Measurements from ENCODE around the gene TLE2.
A peak's percentile ranks its signal among the peaks of the same experiment; 100 is the strongest.

The TLE2 gene

DNA sequence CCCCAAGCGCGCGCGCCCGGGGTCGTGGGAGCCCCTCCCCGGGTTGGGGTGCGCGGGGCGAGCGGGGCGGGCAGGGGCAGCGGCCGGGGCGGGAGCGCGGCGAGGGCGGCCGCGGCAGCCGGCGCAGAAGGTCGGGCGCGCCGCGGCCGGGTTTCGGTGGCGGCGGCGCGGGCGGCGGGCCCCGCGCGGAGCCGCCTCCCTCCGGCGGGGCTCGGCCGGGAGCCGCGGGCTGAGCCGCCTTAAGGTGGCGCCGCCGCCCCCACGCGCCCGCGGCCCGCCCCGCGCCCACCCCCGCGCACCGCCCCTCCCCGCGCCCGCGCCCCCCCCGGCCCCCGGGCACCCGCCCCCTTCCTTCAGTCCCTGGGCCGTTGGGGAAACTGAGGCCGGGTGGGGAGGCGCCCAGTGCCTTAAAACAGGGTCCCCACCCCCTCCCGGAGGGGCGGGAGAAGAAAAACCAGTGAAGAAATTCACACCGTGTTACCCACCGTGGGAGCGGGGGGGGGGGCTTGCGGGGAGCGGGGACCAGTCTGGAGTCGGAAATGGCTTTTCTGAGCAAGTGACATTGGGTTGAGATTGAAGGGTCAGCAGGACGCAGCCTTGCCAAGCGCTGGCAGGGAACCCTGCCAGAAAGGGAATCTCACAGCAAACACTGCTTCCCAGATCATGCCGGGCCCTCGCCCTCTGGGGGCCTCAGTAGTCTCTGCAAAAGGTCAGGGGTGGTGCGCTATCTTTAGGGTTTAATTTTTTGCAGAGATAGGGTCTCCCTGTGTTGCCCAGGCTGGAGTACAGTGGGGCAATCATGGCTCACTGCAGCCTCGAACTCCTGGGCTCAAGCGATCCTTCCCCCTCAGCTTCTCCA is at the start of gene TLE2:
TLE2 (minus strand) TSS at position 216 of the 859 bp plus-strand sequence. CDS start 376 bp downstream, outside the sequence.
- H3K36me3 Mint-ChIP-seq = no peaks in the 10 kb centered on the region
- H3K9me3 Mint-ChIP-seq = no peaks in the 10 kb centered on the region
- H3K4me1 Mint-ChIP-seq = peaks cover 20% of the 10 kb centered on the region
- no peak within 1 kb of the TSS for H3K27ac Mint-ChIP-seq
- ATAC-seq (ENCODE audit: low read depth) = peak; percentile 42
- H3K27me3 Mint-ChIP-seq = peaks cover 27% of the 10 kb centered on the region
- H3K4me3 Mint-ChIP-seq = peak within 1 kb of the TSS; percentile 68
- no peak for DNase-seq (ENCODE audit: low spot score in 2 of 2)

DNA sequence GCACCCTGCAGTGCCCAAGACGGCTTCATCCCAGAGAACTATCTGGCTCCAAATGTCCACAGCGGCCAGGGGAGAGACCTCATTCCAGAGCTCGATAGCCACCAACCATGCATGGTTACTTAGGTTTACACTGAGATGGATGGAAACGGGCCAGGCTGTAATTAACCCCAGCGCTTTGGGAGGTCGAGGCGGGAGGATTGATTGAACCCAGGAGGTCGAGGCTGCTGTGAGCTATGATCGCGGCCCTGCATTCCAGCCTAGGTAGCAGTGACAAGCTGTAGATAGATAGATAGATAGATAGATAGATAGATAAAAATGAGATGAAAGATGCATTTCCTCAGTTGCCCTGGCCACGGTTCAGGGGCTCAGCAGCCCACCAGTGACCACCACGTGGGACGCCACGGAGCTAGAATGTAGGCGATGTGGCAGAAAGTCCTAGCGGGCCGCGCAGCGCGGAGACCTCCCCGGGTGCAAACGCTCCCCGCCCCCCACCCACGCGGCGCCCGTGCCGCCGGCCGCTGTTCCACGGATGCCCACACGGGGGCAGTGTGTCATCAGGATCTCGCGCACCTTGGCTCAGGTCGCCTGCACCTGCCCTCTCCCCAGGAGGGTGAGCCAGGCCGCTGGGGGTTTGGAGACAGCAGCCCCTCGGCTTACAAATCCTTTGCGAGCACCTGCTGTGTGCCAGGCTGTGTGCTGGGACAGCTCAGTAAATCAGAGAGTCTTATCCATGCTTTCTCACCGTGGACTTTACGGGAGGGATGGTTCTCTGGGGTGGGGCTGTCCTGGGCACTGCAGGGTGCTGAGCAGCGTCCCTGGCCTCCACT is 46.7 kb upstream of the TLE2 start:
- Mint-ChIP-seq H3K27me3 (no peaks in the 10 kb centered on the region), H3K4me3 (no peak overlapping the region), H3K36me3 (no peaks in the 10 kb centered on the region), H3K4me1 (peaks cover 2% of the 10 kb centered on the region), H3K9me3 (no peaks in the 10 kb centered on the region), H3K27ac (no peak overlapping the region)
- peak; percentile 92 for ATAC-seq (ENCODE audit: low read depth)
- peak; percentile 83 to 90 for DNase-seq (ENCODE audit: low spot score in 2 of 2)

DNA sequence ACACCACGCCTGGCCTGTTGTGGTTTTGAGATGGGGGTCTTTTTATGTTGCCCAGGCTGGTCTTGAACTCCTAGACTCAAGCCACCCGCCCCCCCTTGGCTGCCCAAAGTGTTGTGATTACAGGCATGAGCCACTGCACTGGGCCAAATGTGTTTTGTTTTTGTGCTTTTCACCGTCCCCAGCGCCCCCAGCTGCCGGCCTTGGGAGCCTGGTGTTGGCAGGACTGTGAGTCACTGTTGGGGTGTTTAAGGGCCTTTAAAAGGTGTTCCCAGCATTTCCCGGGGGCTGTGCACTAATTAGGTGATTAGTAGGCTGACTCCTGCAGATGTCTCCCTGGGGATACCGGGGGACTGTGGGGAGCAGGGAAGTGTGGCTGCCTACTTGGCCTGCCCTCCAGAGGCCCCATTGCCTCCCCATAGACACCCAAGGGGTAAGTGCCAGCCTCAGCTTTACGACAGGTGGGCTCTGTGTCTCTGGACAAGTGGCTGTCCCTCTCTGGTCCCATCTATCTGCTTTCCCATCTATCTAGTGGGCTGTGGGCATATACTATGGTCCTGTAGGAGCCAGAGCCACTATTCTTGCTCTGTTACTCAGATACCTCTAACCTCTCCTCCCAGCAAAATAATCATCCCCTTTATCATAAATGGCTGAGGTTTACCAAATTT is 45.0 kb upstream of the TLE2 start:
- DNase-seq (ENCODE audit: low spot score in 2 of 2) (no peak), ATAC-seq (ENCODE audit: low read depth) (no peak)
- H3K9me3 Mint-ChIP-seq = no peaks in the 10 kb centered on the region
- no peak overlapping the region for H3K27ac Mint-ChIP-seq
- peaks cover 2% of the 10 kb centered on the region for H3K4me1 Mint-ChIP-seq
- no peaks in the 10 kb centered on the region for H3K27me3 Mint-ChIP-seq
- no peaks in the 10 kb centered on the region for H3K36me3 Mint-ChIP-seq
- H3K4me3 Mint-ChIP-seq = no peak overlapping the region

DNA sequence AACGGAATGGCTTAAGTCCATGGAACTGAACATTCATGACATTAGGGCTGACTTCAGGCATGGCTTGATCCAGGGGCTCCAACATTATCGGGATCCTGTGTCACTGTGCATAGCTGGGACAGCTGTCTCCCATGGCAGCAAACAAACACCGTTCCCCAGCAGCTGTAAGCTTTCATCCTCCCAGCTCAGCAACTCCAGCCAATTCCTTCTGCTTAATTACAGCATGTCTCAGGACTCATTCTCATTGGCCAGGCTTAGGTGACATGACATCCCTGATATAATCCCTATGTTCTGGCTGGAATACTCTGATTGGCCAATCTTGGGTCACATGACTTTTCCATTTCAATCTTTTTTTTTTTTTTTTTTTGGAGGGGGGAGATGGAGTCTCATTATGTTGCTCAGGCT is 44.1 kb upstream of the TLE2 start:
- Mint-ChIP-seq H3K4me3 (no peak overlapping the region), H3K4me1 (peaks cover 2% of the 10 kb centered on the region), H3K27me3 (no peaks in the 10 kb centered on the region), H3K9me3 (no peaks in the 10 kb centered on the region), H3K36me3 (no peaks in the 10 kb centered on the region), H3K27ac (no peak overlapping the region)
- DNase-seq (ENCODE audit: low spot score in 2 of 2) (no peak), ATAC-seq (ENCODE audit: low read depth) (no peak)

DNA sequence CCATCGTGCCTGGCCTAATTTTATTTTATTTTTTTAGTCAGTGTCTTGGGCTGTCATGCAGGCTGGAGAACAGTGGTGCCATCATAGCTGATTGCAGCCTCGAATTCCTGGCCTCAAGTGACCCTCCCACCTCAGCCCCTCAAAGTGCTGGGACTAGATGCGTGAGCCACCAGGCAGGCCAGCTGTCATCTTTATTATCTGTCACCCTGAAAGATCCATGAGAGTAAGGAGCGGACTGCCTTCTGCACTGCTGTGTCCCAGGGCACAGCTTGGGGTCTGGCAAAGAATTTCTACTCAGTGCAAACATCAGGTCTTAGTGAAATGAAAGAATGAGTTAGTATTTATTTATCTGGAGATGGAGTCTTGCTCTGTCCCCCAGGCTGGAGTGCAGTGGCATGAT is 42.7 kb upstream of the TLE2 start:
- no peak for DNase-seq (ENCODE audit: low spot score in 2 of 2)
- no peak for ATAC-seq (ENCODE audit: low read depth)
- Mint-ChIP-seq H3K4me3 (no peak overlapping the region), H3K9me3 (no peaks in the 10 kb centered on the region), H3K27ac (no peak overlapping the region), H3K4me1 (peaks cover 7% of the 10 kb centered on the region), H3K27me3 (no peaks in the 10 kb centered on the region), H3K36me3 (no peaks in the 10 kb centered on the region)

DNA sequence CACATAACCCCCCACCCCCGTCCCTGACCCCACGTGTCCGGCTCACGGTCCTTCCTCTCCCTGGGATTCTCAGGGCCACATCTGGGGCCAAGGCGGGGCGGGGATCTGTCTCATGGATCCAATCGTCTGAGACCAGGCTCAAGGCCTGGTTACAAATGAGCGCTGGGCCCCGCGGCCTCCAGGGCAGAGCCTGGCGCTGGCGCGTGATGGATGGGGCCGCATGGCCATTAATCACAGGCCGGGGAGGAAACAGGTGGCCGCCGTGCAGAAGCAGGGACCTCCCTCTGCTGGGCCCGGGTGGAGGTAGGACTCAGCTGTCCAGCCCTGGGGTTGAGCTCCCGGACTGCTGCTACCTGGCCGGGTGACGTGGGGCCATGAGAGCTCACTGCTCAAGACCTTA is 39.0 kb upstream of the TLE2 start:
- ATAC-seq (ENCODE audit: low read depth) (no peak), DNase-seq (ENCODE audit: low spot score in 2 of 2) (no peak)
- Mint-ChIP-seq H3K4me1 (peaks cover 14% of the 10 kb centered on the region), H3K9me3 (no peaks in the 10 kb centered on the region), H3K4me3 (no peak overlapping the region), H3K36me3 (no peaks in the 10 kb centered on the region), H3K27ac (peak overlapping the region; percentile 24), H3K27me3 (no peaks in the 10 kb centered on the region)

DNA sequence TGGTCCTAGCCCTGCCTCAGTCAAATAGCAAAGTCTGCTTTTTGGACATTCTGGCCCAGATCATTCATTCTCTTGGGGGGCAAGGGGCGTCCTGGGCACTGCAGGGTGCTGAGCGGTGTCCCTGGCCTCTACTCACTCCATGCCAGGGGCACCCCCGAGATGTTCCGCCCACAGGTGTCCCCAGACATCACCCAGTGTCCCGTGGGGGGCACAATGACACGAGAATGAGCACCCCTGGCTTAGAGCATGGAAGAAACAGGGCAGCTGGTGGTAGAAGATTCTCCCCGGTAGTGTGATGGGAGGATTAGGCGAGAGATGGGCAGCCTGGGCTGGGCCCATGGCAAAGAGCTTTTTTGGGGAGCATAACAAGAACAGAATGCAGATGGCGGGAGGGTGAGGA is 38.5 kb upstream of the TLE2 start:
- peak overlapping the region; percentile 24 for H3K27ac Mint-ChIP-seq
- no peaks in the 10 kb centered on the region for H3K9me3 Mint-ChIP-seq
- no peaks in the 10 kb centered on the region for H3K27me3 Mint-ChIP-seq
- ATAC-seq (ENCODE audit: low read depth) = no peak
- no peak for DNase-seq (ENCODE audit: low spot score in 2 of 2)
- no peaks in the 10 kb centered on the region for H3K36me3 Mint-ChIP-seq
- H3K4me1 Mint-ChIP-seq = peaks cover 16% of the 10 kb centered on the region
- no peak overlapping the region for H3K4me3 Mint-ChIP-seq

DNA sequence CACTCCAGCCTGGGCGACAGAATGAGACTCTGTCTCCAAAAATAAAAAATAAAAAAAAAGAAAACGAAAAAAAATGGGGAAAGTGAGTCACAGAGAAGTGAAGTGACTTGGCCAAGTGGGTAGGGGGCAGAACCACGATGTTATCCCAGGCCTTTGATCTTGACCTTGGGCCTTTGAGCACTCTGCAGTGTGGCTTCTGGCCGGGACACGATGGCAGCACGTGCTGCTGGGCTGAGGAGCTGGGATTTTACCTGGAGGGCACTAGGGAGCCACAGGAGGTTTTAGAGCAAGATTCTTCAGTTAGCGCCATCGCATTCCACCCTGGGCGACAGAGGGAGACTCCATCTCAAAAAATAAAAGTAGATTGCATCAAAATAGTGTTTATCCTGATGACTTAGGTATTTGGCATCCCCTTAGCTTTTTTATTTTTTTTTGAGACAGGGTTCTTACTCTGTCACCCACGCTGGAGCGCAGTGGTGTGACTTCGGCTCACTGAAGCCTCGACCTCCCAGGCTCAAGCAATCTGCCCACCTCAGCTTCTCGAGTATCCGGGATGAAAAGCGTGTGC is 37.5 kb upstream of the TLE2 start:
- H3K27ac Mint-ChIP-seq = no peak overlapping the region
- ATAC-seq (ENCODE audit: low read depth) = no peak

DNA sequence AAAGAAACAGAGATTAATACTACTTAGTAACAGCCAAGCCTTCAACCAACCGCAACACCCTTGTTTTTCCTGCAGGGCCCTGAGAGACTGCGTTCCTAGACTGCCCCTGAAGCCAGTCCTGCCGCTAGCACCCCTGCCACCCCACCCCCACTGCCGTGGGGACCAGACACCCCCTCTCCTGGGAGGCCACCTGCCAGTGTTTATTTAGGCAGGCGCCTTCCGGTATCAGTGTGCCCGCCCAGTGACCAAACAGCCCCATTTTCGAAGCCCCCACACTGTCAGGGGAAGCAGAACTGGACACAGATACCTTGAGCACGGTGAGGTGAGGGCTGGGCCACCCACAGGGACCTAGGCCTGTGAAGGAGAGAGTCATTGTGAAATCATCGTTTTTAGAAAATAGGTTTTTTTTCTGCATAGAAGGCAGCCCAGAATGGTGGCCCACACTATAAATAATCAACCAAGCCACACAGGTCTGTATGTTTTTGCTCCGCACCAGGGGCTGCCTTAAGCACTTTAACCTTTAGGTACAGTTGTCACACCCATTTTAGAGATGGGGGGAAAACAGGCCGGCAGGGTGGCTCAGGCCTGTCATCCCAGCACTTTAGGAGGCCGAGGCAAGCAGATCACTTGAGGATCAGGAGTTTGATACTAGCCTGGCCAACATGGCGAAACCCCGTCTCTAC is 36.7 kb upstream of the TLE2 start:
- Mint-ChIP-seq H3K36me3 (no peaks in the 10 kb centered on the region), H3K4me1 (peaks cover 16% of the 10 kb centered on the region), H3K27me3 (no peaks in the 10 kb centered on the region), H3K27ac (peak overlapping the region; percentile 64), H3K9me3 (no peaks in the 10 kb centered on the region), H3K4me3 (peak overlapping the region; percentile 75)
- DNase-seq (ENCODE audit: low spot score in 2 of 2) = peak in 1 of 2 donors; percentile 40
- ATAC-seq (ENCODE audit: low read depth) = peak; percentile 24

More for the DNA sequence above, 37.5 kb upstream of the TLE2 start:
- Mint-ChIP-seq H3K4me3 (no peak overlapping the region), H3K27me3 (no peaks in the 10 kb centered on the region), H3K4me1 (peaks cover 16% of the 10 kb centered on the region), H3K36me3 (no peaks in the 10 kb centered on the region), H3K9me3 (no peaks in the 10 kb centered on the region)
- no peak for DNase-seq (ENCODE audit: low spot score in 2 of 2)

DNA sequence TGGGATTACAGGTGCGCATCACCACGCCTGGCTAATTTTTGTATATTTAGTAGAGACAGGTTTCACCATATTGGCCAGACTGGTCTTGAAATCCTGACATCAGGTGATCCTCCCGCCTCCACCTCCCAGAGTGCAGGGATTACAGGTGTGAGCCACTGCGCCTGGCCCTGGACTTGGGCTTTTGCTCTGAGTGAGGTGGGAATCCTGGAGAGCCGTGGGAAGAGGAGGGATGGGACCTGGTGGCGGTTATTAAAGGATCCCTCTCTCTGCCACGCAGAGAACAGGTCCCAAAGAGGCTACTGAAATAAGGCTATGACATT is 34.9 kb upstream of the TLE2 start:
- ATAC-seq (ENCODE audit: low read depth) = no peak
- peak overlapping the region; percentile 17 for H3K4me3 Mint-ChIP-seq
- H3K36me3 Mint-ChIP-seq = peaks cover 4% of the 10 kb centered on the region
- peaks cover 22% of the 10 kb centered on the region for H3K4me1 Mint-ChIP-seq
- H3K9me3 Mint-ChIP-seq = no peaks in the 10 kb centered on the region
- peak overlapping the region; percentile 17 for H3K27ac Mint-ChIP-seq
- DNase-seq (ENCODE audit: low spot score in 2 of 2) = no peak
- no peaks in the 10 kb centered on the region for H3K27me3 Mint-ChIP-seq

DNA sequence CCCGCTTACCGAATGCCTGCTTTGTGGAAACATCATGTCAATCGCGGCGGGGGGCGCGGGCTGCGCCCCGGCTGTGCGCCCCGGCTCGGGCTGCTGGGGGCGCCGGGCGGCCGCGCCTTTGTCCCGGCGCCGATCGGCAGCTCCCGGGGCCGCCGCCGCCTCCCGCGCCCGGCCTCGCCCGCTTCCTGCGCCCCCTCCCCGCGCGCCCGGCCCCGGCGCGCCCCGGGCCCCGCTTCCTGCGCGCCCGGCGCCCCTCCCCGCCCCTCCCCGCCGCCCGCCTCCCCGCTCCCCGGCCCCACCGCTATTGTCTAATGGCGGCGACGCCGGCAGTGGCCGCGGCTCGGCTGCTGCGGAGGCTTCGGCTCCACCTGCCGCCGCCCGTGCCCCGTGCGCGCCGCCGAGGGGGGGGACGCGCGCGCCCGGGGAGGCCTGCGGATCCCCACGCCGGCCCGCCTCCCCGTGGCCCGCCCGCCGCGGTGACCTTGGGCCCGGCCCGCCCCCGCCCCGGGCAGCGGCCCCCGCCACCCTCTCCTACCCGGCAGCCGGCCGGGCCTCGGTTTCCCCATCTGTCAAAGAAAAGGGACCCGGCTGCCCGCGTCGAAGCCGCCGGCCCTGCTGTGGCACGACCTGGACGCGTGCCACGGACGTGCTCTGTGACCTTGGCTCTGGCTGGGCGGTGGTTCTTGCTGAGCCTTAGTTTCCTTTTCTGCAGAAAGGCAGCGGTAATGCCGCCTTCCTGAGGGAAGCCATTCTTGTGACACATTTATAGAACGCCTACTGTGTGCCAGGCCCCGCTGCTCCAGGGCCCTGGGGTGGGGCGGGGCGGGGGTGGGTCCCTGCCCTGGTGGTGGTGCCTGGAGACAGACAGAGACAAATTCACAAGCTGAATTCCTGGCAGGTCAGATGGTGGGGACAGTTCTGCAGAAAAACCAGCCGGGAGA is 33.4 kb upstream of the TLE2 start, which contains the start of gene TLE5:
TLE5 (minus strand) TSS at position 331 of the 941 bp plus-strand sequence; CDS start at position 36, 295 bp downstream.
- H3K9me3 Mint-ChIP-seq = no peaks in the 10 kb centered on the region
- H3K27ac Mint-ChIP-seq = peak within 1 kb of the TSS; percentile 85
- peak; percentile 64 to 70 for DNase-seq (ENCODE audit: low spot score in 2 of 2)
- H3K36me3 Mint-ChIP-seq = peaks cover 11% of the 10 kb centered on the region
- H3K27me3 Mint-ChIP-seq = no peaks in the 10 kb centered on the region
- H3K4me3 Mint-ChIP-seq = peak within 1 kb of the TSS; percentile 88
- peaks cover 20% of the 10 kb centered on the region for H3K4me1 Mint-ChIP-seq
- peak; percentile 63 for ATAC-seq (ENCODE audit: low read depth)
